HepG2 (cell line): ENCODE measurements around the gene SCYGR6. TPM values are rescaled to one million over a fixed set of nuclear protein-coding genes. Genes with fewer than 3 reads are reported as not detected.

Source experiments
- AGO1 ChIP-seq: fragments of 200-400 bp; formaldehyde crosslinking; IDR thresholded peaks from 2 replicates; pipeline ENCODE4 v1.6.1; 2017; ENCODE audit warnings: mild to moderate bottlenecking, low read depth, low read length, moderate library complexity; ENCODE audit not compliant: poor library complexity, severe bottlenecking
- ARID2 ChIP-seq: sonication (generic); formaldehyde crosslinking; IDR thresholded peaks from 2 replicates; pipeline ENCODE4 v1.8.1; 2022; ENCODE audit warnings: mild to moderate bottlenecking, missing genetic modification reagents, borderline replicate concordance
- ATF2 ChIP-seq: sonication (generic); formaldehyde crosslinking; IDR thresholded peaks from 2 replicates; pipeline ENCODE4 v1.4.0; 2020; ENCODE audit warnings: missing genetic modification reagents
- CBFB ChIP-seq: sonication (generic); formaldehyde crosslinking; IDR thresholded peaks from 2 replicates; pipeline ENCODE4 v1.4.0; 2020; ENCODE audit warnings: missing genetic modification reagents
- CBX5 ChIP-seq: sonication (generic); formaldehyde crosslinking; IDR thresholded peaks from 2 replicates; pipeline ENCODE4 v1.4.0; 2020; ENCODE audit warnings: missing genetic modification reagents, borderline replicate concordance
- CSRNP1 ChIP-seq: sonication (generic); formaldehyde crosslinking; IDR thresholded peaks from 2 replicates; pipeline ENCODE4 v1.8.1; 2023; ENCODE audit warnings: mild to moderate bottlenecking, missing genetic modification reagents
- DNMT3B ChIP-seq: conservative IDR thresholded peaks from 2 replicates; pipeline ENCODE4 v1.6.1; 2016; ENCODE audit warnings: missing biosample characterization, control low read depth
- EHMT2 ChIP-seq: fragments of 200-600 bp; sonication (generic); IDR thresholded peaks from 2 replicates; pipeline ENCODE4 v1.7.0; 2017; ENCODE audit warnings: antibody characterized with exemption, low read depth, low read length, borderline replicate concordance
- GTF2F1 ChIP-seq: fragments of 150-350 bp; IDR thresholded peaks from 2 replicates; pipeline ENCODE4 v1.6.1; 2014; ENCODE audit warnings: low read length
- KLF15 ChIP-seq: sonication (generic); formaldehyde crosslinking; IDR thresholded peaks from 2 replicates; pipeline ENCODE4 v1.8.1; 2023; ENCODE audit warnings: borderline replicate concordance, mild to moderate bottlenecking, inconsistent platforms, missing genetic modification reagents, mixed read lengths
- MED1 ChIP-seq: sonication (generic); formaldehyde crosslinking; IDR thresholded peaks from 2 replicates; pipeline ENCODE4 v1.4.0; 2020; ENCODE audit warnings: missing genetic modification reagents
- MXD3 ChIP-seq: IDR thresholded peaks from 2 replicates; pipeline ENCODE4 v1.6.1; 2016; ENCODE audit warnings: mild to moderate bottlenecking, missing biosample characterization, missing genetic modification reagents
- NR0B2 ChIP-seq: sonication (generic); formaldehyde crosslinking; IDR thresholded peaks from 2 replicates; pipeline ENCODE4 v1.4.0; 2020; ENCODE audit warnings: mild to moderate bottlenecking, missing genetic modification reagents
- RBFOX2 ChIP-seq: fragments of 200-400 bp; formaldehyde crosslinking; IDR thresholded peaks from 2 replicates; pipeline ENCODE4 v1.6.1; 2017; ENCODE audit warnings: low read depth, mild to moderate bottlenecking, low read length
- REPIN1 ChIP-seq: sonication (generic); formaldehyde crosslinking; IDR thresholded peaks from 2 replicates; pipeline ENCODE4 v1.8.0; 2022; ENCODE audit warnings: missing genetic modification reagents, low read depth, mild to moderate bottlenecking, borderline replicate concordance
- SMAD9 ChIP-seq: sonication (generic); formaldehyde crosslinking; IDR thresholded peaks from 2 replicates; pipeline ENCODE4 v1.5.1; 2020; ENCODE audit warnings: mild to moderate bottlenecking, missing genetic modification reagents
- SRSF9 ChIP-seq: fragments of 200-400 bp; formaldehyde crosslinking; IDR thresholded peaks from 2 replicates; pipeline ENCODE4 v1.6.1; 2018; ENCODE audit warnings: borderline replicate concordance, mild to moderate bottlenecking, low read depth, low read length; ENCODE audit not compliant: insufficient read depth, poor library complexity, severe bottlenecking
- TCF12 ChIP-seq, 2 experiments: fragments of 450-650 bp in 1 of 2; sonication (generic) in 1 of 2; formaldehyde crosslinking in 1 of 2; IDR thresholded peaks; 2 replicates each; pipeline versions ENCODE4 v1.6.1 to v1.8.0; 2017 to 2022; ENCODE audit warnings: antibody characterized with exemption in 1 of 2, mild to moderate bottlenecking in 1 of 2, missing genetic modification reagents in 1 of 2, moderate library complexity in 1 of 2
- THAP7 ChIP-seq: sonication (generic); formaldehyde crosslinking; IDR thresholded peaks from 2 replicates; pipeline ENCODE4 v1.8.1; 2023; ENCODE audit warnings: mild to moderate bottlenecking, missing genetic modification reagents
- ZBTB42 ChIP-seq: sonication (generic); formaldehyde crosslinking; IDR thresholded peaks from 2 replicates; pipeline ENCODE4 v1.5.0; 2020; ENCODE audit warnings: mild to moderate bottlenecking, missing genetic modification reagents
- ZNF136 ChIP-seq: sonication (generic); formaldehyde crosslinking; IDR thresholded peaks from 2 replicates; pipeline ENCODE4 v1.8.1; 2022; ENCODE audit warnings: low read depth, mild to moderate bottlenecking, moderate library complexity, missing genetic modification reagents
- ZNF343 ChIP-seq: sonication (generic); formaldehyde crosslinking; IDR thresholded peaks from 2 replicates; pipeline ENCODE4 v1.4.0; 2020; ENCODE audit warnings: mild to moderate bottlenecking, missing genetic modification reagents
- ZNF597 ChIP-seq: sonication (generic); formaldehyde crosslinking; IDR thresholded peaks from 2 replicates; pipeline ENCODE4 v1.5.0; 2020; ENCODE audit warnings: missing genetic modification reagents
- ZNF850 ChIP-seq: sonication (generic); formaldehyde crosslinking; conservative IDR thresholded peaks from 2 replicates; pipeline ENCODE4 v1.9.0; 2021; ENCODE audit warnings: mild to moderate bottlenecking, missing genetic modification reagents
- polyA plus RNA-seq, 8 experiments: library from polyadenylated mRNA; depleted of rRNA in 3 of 8; stranded (reverse) in 7 of 8; unstranded in 1 of 8; fragments of >200 nt; fragmentation: Illumina TruSeq in 4 of 8; extraction: Trizol in 4 of 8; gene quantifications; 2 replicates each; pipeline versions ENCODE4 v1.2.1 to v1.2.3, GENCODE V29; 2011 to 2016; ENCODE audit warnings: low read depth in 4 of 8, missing spikeins in 1 of 8, mixed read lengths in 1 of 8; ENCODE audit not compliant: insufficient read depth in 1 of 8
- total RNA-seq, 5 experiments: library from RNA; depleted of rRNA; stranded (reverse); fragments of >200 nt; fragmentation: Illumina TruSeq; extraction: Trizol; gene quantifications; 2 replicates each; pipeline ENCODE4 v1.2.3, GENCODE V29; 2016; ENCODE audit warnings: low read depth in 1 of 5

Gene SCYGR6
- total and polyA plus RNA-seq, 2 of the 13 experiments (the other 11 are each of a cell fraction or from before 2014, with no cell fraction given) = not detected

GRCh38 chr2:227766373-227766883, 41.9 kb upstream of the SCYGR6 start (continued):
- TF ChIP-seq MXD3 (CRISPR knock-in tag) = no peak
- TF ChIP-seq CSRNP1 (CRISPR knock-in tag) = 0 out of 2 replicates have a peak, but pooled peaks have one; percentile 28
- TF ChIP-seq CBX5 = peak; percentile 80; the same call in 1 of the 2 replicates
- TF ChIP-seq EHMT2 = no peak
- TF ChIP-seq ZNF136 = no peak
- no peak for TF ChIP-seq SRSF9
- 0 out of 2 replicates have a peak, but pooled peaks have one; percentile 65 for TF ChIP-seq DNMT3B (CRISPR knock-in tag)
- TF ChIP-seq RBFOX2 = no peak
- TF ChIP-seq ZNF850 = no peak
- no peak for TF ChIP-seq ZBTB42 (CRISPR knock-in tag)
- no peak for TF ChIP-seq ZNF597 (CRISPR knock-in tag)
- TF ChIP-seq KLF15 = no peak
- TF ChIP-seq ATF2 (CRISPR knock-in tag) = peak; percentile 49; the same call in 1 of the 2 replicates
- TF ChIP-seq ZNF343 = no peak
- TF ChIP-seq NR0B2 (CRISPR knock-in tag) = no peak
- no peak for TF ChIP-seq SMAD9
- 0 out of 2 replicates have a peak, but pooled peaks have one; percentile 65 for TF ChIP-seq REPIN1 (CRISPR knock-in tag)
- TF ChIP-seq CBFB (CRISPR knock-in tag) = peak; percentile 40; the same call in 1 of the 2 replicates
- TF ChIP-seq ARID2 (CRISPR knock-in tag) = no peak
- no peak for TF ChIP-seq THAP7 (CRISPR knock-in tag)
- peak; percentile 63 for TF ChIP-seq MED1 (CRISPR knock-in tag)
- TF ChIP-seq GTF2F1 = no peak
- no peak for TF ChIP-seq AGO1
- no peak for TF ChIP-seq TCF12 (IDR thresholded peaks at IDR 0.05)
- TF ChIP-seq TCF12 (CRISPR knock-in tag; IDR thresholded peaks at IDR 0.05) = no peak
